HG03064 (cell line): ENCODE measurements around the gene TMEM219.
"Not testable (repeated sequence)": the region's sequence is repeated elsewhere in the genome, so short reads cannot be mapped to it uniquely, and the experiment has no call there.

ENCODE experiments used
- ATAC-seq: cut with Tn5 transposase; IDR thresholded peaks from one replicate; pipeline ENCODE4 v1.9.1; 2021; ENCODE audit warnings: low read depth; ENCODE audit not compliant: unreplicated experiment

TMEM219 gene

GRCh38 chr16:30010844-30011713, 49.2 kb downstream of the TMEM219 start, which contains the start of gene DOC2A:
Gene DOC2A, minus strand, starts transcription at chr16:30011027. Its CDS starts 805 bp downstream, at chr16:30010222.
- no peak for ATAC-seq

- no peak for ATAC-seq
These were observed 50.0 kb downstream of the TMEM219 start for GRCh38 chr16:30011714-30012504.

- ATAC-seq: not testable (repeated sequence)
These were observed 50.7 kb downstream of the TMEM219 start for GRCh38 chr16:30012598-30012997.

- not testable (repeated sequence) for ATAC-seq
These were observed 53.6 kb downstream of the TMEM219 start for GRCh38 chr16:30015450-30015849.

- ATAC-seq: no peak
These were observed 54.8 kb downstream of the TMEM219 start for GRCh38 chr16:30016555-30017276.

- no peak for ATAC-seq
These were observed 55.4 kb downstream of the TMEM219 start for GRCh38 chr16:30017277-30017656.

GRCh38 chr16:30017937-30018336, 56.1 kb downstream of the TMEM219 start:
- ATAC-seq: not testable (repeated sequence)

- no peak for ATAC-seq
These were observed 56.9 kb downstream of the TMEM219 start for GRCh38 chr16:30018731-30019158.
